Measurements from ENCODE around the gene MAPKAP1.
"Not testable (repeated sequence)": the region's sequence is repeated elsewhere in the genome, so short reads cannot be mapped to it uniquely, and the experiment has no call there.

The MAPKAP1 gene

GRCh38 chr9:125587819-125588460 lies 119.1 kb downstream of the MAPKAP1 start:
- DNase-seq: no peak
- intact Hi-C loops (cut with DNase I): no loop called here

GRCh38 chr9:125586172-125586511 lies 120.9 kb downstream of the MAPKAP1 start:
- intact Hi-C loops (cut with DNase I): no loop called here
- DNase-seq: no peak

- no peak for DNase-seq
- intact Hi-C loops (cut with DNase I): no loop called here
These were observed 121.4 kb downstream of the MAPKAP1 start for GRCh38 chr9:125585503-125586171.

- no peak for DNase-seq
- intact Hi-C loops (cut with DNase I): no loop called here
These were observed 126.2 kb downstream of the MAPKAP1 start for GRCh38 chr9:125580701-125581286.

GRCh38 chr9:125579030-125579932 lies 127.7 kb downstream of the MAPKAP1 start:
- DNase-seq: no peak
- intact Hi-C loops (cut with DNase I): no loop called here

GRCh38 chr9:125574126-125574877 lies 132.7 kb downstream of the MAPKAP1 start:
- intact Hi-C loops (cut with DNase I): no loop called here
- DNase-seq: no peak

- intact Hi-C loops (cut with DNase I); DNase-seq: not testable (repeated sequence)
These were observed 134.5 kb downstream of the MAPKAP1 start for GRCh38 chr9:125572461-125572860.

GRCh38 chr9:125571824-125572223 lies 135.2 kb downstream of the MAPKAP1 start:
- DNase-seq; intact Hi-C loops (cut with DNase I): not testable (repeated sequence)

GRCh38 chr9:125570246-125570645 lies 136.8 kb downstream of the MAPKAP1 start:
- DNase-seq: no peak

GRCh38 chr9:125568621-125569020 lies 138.4 kb downstream of the MAPKAP1 start:
- intact Hi-C loops (cut with DNase I): no loop called here

More at GRCh38 chr9:125570246-125570645, 136.8 kb downstream of the MAPKAP1 start:
- intact Hi-C loops (cut with DNase I): no loop called here

GRCh38 chr9:125566051-125566450 lies 141.0 kb downstream of the MAPKAP1 start:
- intact Hi-C loops (cut with DNase I); DNase-seq: not testable (repeated sequence)

More at GRCh38 chr9:125568621-125569020, 138.4 kb downstream of the MAPKAP1 start:
- no peak for DNase-seq

GRCh38 chr9:125565126-125565525 lies 141.9 kb downstream of the MAPKAP1 start:
- intact Hi-C loops (cut with DNase I): no loop called here
- DNase-seq: no peak

- intact Hi-C loops (cut with DNase I): no loop called here
- no peak for DNase-seq
These were observed 142.4 kb downstream of the MAPKAP1 start for GRCh38 chr9:125564631-125565030.

GRCh38 chr9:125561509-125562148 lies 145.4 kb downstream of the MAPKAP1 start:
- no peak for DNase-seq
- intact Hi-C loops (cut with DNase I): no loop called here

- intact Hi-C loops (cut with DNase I): no loop called here
- no peak for DNase-seq
These were observed 147.1 kb downstream of the MAPKAP1 start for GRCh38 chr9:125559894-125560293.

GRCh38 chr9:125559194-125559593 lies 147.8 kb downstream of the MAPKAP1 start:
- intact Hi-C loops (cut with DNase I): no loop called here

GRCh38 chr9:125558453-125559092 lies 148.4 kb downstream of the MAPKAP1 start:
- intact Hi-C loops (cut with DNase I): no loop called here
- DNase-seq: peak in 40 of 42 donors; percentile 27 to 90 (median 73)

More at GRCh38 chr9:125559194-125559593, 147.8 kb downstream of the MAPKAP1 start:
- DNase-seq: no peak

Measured in head of caudate nucleus (tissue), 42 donors.